HuH-7.5 (cell line): ENCODE results near the gene RTL9.

Experiments used
- DNase-seq: peaks from one replicate; pipeline ENCODE4 v3.0.0; 2011; ENCODE audit warnings: low spot score

The RTL9 gene

DNA sequence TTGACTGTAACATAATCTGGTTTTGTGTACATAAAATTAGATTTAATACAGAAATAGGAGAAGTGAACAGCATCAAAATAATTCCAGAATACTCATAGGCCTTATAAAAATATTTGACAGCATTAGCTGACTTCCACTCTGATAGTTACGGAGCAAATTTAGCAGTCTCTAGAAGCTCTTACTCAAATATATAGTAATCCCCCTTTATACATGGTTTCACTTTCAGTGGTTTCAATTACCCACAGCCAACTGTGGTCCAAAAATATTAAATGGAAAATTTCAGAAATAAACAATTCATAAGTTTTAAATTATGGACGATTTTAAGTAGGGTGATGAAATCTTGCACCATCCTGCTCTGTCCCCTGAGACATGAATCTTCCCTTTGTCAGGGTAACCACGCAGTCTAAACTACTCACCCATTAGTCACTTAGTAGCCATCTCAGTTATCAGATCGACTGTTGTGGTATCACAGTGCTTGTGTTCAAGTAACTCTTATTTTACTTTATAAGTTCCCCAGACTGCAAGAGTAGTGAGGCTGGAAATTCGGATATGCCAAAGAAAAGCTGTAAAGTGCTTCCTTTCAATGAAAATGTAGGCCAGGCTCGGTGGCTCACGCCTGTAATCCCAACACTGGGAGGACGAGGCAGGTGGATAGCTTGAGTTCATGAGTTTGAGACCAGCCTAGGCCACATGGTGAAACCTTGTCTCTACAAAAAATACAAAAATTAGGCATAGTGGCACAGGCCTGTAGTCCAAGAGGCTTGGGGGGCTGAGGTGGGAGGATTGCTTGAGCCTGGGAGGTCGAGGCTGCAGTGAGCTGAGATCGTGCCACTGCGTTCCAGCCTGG lies 17.2 kb upstream of the RTL9 start:
- no peak for DNase-seq

DNA sequence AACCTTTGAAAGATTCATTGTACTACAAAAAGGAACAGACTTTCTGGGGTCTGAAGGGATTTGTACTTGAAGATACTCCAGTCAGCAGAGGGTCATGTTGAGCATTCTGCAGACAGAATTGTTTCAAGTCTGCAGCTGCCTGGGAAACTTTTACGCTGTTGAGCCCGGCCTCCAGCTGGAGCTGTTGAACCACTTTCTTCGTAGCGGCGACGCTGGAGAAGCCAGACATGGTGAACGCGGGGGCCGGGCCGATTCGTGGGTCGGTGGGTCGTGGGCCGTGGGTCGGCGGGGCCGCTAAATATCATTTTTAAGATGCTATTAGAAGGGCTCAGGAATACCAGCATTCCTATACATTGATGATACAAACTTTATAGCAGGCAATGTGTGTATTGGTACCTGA lies 12.0 kb upstream of the RTL9 start:
- no peak for DNase-seq

DNA sequence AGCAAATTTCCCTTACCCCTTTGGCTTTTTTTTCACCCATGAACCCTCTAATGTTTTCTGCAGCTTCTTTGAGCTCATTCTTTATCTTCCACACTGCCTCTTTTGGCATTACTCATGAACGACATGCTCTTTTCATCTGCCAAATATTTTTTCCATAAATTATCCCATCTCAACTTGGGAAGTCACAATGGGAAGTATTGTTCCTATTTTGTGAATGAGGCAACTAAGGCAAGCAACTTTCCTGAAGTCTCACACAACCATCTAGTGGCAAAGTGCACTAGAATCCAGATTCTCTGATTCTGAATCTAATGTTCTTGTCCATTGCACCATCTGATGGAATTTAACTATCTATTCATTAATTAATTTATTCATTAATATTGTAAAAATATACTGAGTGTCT lies 625 bp downstream of the RTL9 start:
- DNase-seq, result no peak

DNA sequence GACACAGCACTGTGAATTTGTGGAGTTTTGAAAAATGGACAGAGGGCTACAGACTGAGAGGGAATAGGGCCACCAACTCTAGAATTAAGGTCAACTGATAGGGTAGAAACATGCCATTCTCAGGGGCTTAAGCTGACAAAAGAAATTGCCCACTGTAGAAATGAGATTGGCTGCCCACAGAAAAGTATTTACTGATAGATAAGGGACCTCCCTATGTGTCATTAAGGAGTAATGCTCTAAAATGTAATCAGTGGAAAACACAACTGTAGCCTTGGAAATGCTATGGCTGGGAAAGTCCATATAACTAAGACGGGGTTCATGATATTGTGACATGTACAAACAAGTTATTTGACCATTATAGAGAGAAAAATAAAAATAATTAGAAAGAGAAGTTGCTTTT lies 4.6 kb downstream of the RTL9 start:
- no peak for DNase-seq

DNA sequence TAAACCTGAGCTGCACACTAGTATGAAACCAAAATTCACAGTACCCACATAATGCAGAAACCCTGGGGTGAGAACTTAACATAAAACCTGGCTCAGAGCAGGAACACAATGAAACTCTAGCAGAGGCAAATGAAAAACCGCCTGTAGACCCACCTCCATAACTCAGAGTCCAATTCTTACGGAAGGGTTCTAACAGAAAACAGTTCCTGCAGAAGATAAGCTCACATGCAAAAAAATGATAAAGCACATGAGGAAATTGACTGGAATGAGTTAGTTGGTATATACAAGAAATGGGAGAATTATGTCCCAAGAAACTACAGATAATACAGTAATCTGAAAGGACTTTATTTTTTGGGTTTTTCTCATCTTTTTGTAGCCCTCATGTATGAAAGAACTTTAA lies 14.7 kb downstream of the RTL9 start:
- no peak for DNase-seq

DNA sequence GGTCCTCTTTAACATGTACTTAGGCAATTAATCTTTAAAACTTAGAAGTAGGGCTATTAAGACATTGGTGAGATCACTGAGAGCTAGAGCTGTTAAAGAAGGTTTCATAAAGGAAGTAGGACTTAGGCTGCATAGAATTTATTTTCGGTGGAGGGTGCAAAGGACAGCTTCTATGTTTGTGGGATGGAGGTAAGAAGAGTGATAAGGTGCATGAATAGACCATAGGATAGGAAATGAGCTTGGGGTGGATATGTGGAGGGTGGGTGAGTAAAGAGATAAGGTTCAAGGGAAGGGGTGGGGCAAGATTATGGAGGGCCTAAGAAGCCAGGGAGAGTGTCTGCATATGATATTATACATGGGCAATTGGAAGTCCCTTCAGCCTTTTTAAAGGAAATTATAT lies 15.9 kb downstream of the RTL9 start:
- DNase-seq, result no peak

DNA sequence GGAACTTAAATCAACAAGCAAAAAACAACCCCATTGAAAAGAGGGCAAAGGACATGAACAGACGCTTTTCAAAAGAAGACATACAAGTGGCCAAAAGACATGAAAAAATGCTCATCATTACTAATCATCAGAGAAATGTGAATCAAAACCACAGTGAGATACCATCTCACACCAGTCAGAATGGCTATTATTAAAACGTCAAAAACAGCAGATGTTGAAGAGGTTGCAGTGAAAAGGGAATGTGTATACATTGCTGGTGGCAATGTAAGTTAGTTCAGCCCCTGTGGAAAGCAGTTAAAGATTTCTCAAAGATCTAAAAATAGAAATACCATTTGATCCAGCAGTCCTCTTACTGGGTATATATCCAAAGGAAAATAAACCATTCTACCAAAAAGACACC lies 22.6 kb downstream of the RTL9 start:
- DNase-seq, result no peak

DNA sequence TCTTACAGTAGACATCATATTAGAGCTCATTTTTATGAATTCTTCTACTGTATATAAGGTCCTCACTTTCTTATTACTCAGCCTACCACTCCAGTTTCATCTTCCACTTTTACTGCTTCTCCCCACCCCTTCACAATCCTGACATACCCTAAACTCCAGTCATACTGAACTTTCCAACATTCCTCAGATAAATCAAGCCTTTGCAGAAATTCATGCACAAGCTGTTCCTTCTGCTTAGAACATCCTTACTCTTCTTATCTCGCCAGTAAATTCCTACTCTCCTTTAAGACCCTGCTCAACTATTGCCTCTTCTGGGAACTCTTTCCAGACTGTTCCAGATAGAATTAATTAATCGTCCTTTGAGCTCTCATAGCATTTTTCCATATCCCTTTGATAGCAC lies 24.8 kb downstream of the RTL9 start:
- DNase-seq, result no peak

DNA sequence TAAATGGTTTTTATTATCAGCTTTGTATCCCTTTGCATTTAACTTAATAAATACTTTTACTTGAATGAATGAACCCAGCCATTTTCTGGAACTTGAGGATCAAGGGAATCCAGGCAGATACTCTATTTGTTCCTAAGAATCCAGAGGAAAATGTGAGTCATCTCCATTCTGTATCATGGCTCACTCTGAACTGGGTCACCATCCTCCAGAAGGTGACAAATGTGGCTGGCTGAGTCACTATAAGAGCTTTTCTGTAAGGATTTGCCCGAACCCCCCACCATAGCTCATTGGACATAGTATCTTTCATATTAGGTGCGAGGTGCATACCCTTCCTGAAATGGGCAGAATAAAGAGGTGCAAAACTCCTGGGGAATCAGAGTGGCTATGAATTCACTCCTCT lies 25.8 kb downstream of the RTL9 start:
- DNase-seq, result no peak

DNA sequence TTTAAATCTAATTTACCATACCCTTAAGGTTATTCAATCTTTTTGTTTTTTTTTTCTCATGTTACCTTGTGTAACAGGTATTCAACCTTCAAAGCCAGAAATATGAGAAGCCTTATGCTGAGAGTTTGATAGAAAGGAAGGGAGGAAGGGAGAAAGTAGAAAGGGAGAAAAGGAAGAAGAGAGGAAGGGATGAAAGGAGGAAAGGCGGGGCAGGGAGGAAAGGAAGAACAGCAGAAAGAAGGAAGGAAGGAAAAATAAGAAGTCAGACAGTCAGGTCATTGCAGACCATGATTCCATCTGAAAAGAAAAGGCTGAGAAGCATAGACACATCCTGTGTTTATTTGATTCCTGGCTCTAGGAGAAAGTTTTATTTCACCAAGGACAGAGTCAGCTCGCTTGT lies 30.9 kb downstream of the RTL9 start:
- DNase-seq, result no peak

DNA sequence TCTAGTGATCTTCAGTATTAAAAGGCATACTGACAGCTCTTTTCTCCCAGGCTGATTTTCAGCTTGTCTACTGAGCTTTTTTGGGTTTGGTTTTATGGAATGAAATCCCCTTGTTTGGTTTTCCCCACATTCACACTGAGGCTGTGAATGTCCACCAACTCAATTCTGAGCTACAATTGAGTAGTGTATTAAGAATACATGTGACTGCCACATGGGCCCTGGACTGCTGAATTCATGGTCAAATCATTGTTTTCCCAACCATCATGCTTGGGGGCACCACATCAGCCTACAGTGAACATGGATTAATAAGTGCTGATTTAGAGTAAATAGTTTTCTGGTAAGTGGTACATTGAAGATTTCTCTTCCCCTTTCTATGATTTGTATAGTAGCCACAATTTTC lies 32.4 kb downstream of the RTL9 start:
- no peak for DNase-seq

DNA sequence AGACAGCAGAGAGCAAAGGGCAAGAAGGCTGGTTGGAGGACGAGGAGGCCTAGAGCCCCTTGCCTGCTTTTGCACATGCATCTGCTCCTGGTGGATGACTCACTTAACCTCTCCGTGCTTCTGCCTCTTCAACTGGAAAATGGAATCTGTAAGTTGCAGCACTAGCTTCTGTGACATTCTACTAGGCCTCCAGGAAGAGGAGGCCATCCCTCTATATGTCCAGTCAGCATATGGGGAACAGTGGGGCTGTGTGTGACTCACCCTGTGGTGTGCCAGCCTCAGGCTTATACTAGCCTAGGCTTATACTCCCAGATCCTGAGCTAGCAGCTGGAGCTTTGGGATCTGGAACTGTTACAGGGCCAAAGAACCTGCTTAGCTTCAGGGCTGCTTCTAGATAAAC lies 36.0 kb downstream of the RTL9 start:
- DNase-seq, result no peak

DNA sequence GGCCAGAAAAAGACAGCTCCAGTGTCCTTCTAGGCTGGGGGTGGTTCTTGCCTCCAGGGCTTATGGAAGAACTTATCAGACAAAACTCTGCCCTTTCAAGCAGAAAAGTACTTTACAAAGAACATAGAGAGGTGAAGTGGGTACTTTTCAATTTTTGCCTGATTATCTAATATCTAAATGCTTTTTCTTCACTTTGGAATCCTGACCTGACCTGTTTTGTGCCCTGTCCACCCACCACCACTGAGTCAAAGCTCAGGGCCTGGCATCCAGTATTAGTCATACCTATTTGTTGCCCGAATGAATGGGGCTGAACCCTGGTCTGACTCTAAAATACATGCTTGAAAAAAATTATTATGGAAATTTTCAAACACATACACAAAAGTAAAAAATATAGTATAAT lies 37.2 kb downstream of the RTL9 start:
- DNase-seq, result no peak

DNA sequence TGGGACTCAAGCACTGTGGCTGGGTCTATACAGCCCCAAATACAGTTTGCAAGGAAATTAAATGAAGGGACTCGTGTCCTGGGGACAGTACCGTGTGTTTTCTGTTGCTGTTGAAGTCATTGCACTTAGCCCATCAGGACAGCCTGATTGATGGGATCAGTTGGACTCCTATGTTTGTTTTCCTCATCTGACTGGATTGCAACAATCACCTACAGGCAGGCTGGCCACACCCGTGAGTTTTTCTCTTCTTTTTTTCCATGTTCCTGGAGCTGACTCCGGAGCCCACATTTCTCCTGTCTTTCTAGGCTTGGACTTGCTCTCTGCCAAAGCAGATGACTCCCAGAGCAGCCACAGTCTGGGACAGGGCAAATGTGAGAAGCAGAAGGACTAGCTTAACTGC lies 38.1 kb downstream of the RTL9 start:
- no peak for DNase-seq

DNA sequence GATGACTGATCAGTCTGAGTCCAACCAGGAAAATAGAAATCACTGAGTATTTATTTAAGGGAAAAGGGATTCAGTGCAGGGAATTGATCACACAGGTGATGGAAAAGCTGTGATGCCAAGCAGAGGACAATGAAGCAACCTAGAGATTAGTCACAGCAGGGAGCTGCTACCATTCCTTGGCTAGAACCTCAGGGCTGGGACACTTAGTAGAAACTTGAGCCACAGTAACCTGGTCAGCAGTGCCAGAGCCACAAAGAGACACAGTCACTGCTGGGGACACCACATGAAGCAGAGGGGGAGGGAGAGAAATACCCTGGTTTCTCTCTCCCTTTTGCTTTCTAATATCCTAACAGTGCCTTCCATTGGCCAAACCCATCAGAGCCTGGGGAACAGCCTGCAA lies 38.7 kb downstream of the RTL9 start:
- no peak for DNase-seq

DNA sequence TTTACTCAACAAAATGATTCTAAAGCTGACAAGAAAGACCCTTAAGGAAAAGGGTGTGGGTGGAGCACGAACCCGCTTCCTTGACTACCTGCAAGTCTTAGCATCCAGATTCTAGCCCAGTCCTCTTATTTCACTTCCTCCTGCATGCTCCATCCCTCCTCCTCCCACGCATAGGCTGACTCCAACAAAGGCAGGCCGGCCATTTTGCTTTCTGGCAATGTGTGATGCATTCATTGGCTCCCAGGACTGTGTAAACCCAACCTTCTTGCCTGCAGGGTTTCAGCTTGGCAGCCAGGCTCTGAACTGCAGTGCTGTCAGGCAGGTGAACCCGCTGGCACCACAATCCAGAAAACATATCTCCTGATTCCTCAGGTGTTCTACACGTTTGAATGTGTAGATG lies 39.3 kb downstream of the RTL9 start:
- no peak for DNase-seq

DNA sequence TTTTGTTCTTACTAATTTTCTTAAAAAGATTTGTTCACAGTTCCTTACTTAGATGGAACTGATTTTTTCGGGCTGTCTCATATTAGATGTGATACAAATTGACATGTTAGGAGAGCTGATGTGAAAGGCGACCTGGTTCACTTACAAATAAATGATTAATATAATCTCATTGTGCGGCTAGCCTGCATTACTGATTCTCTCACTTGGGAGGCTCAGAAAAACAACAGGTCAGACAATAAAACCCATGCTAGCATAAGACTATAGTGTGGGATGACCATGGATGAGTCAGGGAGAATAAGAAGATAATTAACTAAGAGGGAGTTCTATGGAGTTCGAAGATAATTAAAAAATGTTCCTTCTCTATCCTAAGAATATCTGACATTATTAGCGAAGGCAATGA lies 40.8 kb downstream of the RTL9 start:
- no peak for DNase-seq

DNA sequence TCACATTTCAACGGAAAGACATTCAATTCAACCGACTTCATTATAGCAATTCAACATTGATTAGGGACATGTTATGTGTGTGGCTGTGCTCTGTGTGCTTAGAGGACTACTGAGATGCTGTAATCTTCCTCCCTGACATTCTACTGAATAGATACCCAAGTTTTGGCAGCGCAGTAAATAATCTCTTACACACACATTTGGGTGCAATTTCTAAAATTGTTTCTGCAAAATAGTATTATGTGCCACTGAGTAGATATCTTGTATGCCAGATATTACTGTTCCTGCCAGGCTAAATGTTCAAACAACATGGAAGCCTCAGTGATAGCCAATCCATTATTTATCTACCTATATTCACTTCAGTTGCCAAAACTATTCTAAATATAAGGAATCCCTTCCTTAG lies 41.3 kb downstream of the RTL9 start:
- no peak for DNase-seq

DNA sequence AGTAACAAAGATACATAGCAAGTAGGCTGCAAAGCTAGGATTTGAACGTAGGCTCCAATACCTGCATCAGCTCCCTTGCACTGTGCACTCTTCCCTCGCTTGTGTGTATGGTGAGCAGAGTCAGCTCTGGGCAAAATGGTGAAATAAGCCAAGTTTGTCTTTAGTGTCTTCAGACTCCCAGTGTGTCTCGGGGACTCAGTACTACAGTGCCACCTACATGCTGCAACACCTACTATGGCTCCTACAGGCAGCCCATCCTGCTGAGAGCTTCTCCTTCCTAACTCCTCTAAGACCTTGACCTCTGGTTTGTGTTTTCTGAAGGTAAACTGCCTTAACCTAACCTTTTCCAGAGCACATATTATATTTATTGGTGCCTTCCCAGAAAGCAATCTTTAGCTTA lies 42.5 kb downstream of the RTL9 start:
- DNase-seq, result no peak

DNA sequence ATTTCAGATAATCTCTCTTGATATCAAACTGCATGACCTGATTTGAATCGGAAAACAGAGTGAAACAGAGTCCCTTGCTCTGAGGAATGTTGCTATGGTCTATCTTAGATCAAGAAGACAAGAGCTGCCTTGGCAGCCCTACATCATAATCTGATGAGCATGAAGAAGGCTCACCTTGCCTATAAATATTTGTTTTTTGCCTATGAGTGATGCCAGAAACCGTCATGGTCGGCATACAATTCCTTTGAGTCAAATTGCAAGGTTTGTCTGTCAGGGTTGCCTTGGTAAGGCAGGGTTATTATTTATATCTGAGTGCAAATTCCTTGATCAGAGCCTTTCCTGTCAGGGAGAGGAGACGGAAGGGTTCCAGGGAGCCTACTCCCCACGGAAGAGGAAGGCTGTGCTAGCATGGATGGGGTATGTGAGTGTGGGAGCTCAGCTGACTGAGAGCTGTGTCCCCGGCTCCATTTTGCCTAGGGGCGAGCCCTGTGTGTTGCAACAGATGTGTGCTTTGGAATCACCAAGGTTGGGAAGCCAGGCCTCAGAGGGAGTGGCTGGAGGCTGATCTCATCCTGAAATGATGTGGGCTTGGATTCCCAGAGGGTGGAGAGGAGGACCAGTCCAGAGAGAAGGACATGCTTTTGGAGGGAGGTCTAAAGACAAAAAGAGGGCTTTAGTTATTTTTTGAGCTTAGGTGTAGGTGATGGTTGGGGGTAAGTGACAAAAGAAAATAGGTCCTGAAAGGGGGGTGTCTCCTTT lies 43.6 kb downstream of the RTL9 start:
- DNase-seq, result no peak

DNA sequence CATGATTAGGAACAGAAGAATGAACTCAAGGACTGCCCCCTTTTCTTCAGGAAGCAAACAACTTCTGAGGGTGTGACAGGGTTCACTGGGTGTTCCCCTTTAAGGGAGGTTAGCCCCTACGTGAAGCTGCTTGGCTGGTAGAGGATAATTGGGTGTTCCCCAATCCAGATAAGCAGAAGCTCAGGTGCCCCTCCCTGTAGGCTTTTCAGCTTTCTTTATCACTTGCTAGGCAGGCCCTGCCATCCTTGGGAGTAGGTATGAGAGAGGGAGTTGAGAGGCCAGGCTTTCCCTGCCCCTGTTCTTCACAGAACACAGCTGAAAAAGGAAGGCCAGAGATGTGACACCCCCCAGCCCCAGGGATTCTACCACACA lies 44.2 kb downstream of the RTL9 start:
- DNase-seq, result no peak

DNA sequence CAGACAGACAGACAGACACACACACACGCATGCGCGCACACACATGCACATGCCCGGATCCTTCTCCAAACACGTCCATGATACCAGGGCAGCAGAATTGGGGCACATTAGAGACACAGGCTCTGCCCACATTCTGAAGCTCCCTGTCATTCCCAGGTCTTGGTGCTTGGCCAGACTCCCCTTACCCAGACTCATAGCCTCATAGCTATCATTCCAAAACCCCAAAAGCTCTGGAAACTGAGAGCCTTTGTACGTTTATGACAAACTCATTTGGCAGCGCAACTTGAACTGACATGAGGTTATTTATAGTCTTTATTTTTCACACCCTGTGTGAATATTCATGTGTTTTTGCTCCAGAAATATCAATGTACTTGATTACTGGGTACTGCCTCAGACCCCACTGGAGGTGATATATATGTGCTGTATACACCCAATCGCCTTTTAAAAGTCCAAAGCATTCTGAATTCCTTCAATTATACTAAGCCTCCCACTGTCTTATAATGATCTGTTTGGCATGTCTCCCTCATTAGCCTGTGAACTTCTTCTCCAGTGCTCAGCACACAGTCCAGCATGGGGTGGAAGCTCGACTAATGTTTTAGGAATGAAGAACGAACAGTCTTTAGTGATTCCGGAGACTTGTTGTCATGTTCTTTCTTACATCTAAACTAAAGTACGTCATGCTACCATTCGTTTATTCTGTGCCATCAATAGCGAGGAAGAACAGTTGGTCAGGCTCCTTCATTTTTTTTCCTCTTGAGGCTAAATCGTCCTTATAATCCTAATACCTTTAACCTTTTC lies 45.0 kb downstream of the RTL9 start:
- DNase-seq, result no peak

DNA sequence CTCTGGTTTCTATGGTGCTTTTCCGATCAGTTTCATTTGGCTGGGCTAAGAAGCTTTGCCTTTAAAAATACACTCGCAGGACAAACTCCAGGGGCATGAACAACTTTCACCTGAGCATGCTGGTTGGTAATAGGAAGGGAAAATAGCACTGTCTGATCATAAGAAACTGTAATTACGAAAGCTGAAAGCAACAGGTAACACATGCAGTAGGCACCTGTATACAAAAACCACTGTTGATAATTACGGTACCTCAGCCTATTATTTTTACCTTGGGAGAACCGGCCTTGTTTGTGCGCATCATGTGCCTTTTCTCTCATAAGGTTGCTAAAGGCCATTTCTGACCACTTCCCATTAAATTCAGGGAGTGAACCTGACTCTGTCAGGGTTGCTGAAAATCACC lies 45.7 kb downstream of the RTL9 start:
- no peak for DNase-seq
